Calu3 (cell line): Measurements from ENCODE around the gene ARHGAP26. TPM values are rescaled to one million over a fixed set of nuclear protein-coding genes. Genes with fewer than 3 reads are reported as not detected.
A peak's percentile ranks its signal among the peaks of the same experiment; 100 is the strongest.

Experiments used
- BruUV-seq: library from RNA; stranded (reverse); fragments of 400-500 nt; replicated peaks from 2 replicates; lab custom pipeline; 2021; lab: Mats Ljungman, UMichigan
- CTCF ChIA-PET: fragments of 300-600 bp; sonication (Branson Sonifier 250); formaldehyde crosslinking; loops from one replicate; lab custom pipeline; 2022; ENCODE audit warnings: antibody characterized with exemption; lab: Charles Lee
- DNase-seq: peaks from one replicate; pipeline ENCODE4 v3.0.0; 2022
- H3K27ac Mint-ChIP-seq: one replicate; pipeline ENCODE4 v1.8.0; 2022; ENCODE audit warnings: mixed read lengths; ENCODE audit not compliant: unreplicated experiment
- H3K27me3 Mint-ChIP-seq: one replicate; pipeline ENCODE4 v1.8.0; 2022; ENCODE audit warnings: mixed read lengths; ENCODE audit not compliant: unreplicated experiment
- H3K36me3 Mint-ChIP-seq: one replicate; pipeline ENCODE4 v1.8.0; 2022; ENCODE audit warnings: mild to moderate bottlenecking, moderate library complexity, mixed read lengths; ENCODE audit not compliant: insufficient read depth, unreplicated experiment
- H3K4me1 Mint-ChIP-seq: one replicate; pipeline ENCODE4 v1.8.0; 2022; ENCODE audit warnings: mild to moderate bottlenecking, low read depth, mixed read lengths; ENCODE audit not compliant: unreplicated experiment
- H3K4me3 Mint-ChIP-seq: one replicate; pipeline ENCODE4 v1.8.0; 2022; ENCODE audit warnings: mild to moderate bottlenecking, low read depth, moderate library complexity, mixed read lengths; ENCODE audit not compliant: unreplicated experiment
- H3K9me3 Mint-ChIP-seq: one replicate; pipeline ENCODE4 v1.8.0; 2022; ENCODE audit warnings: low read depth, mixed read lengths; ENCODE audit not compliant: unreplicated experiment
- CTCF ChIP-seq: fragments of 200-600 bp; IDR thresholded peaks from one replicate; pipeline ENCODE4 v1.8.0; 2022; ENCODE audit warnings: antibody characterized with exemption; ENCODE audit not compliant: unreplicated experiment
- intact Hi-C: fragments of 100-400 bp; cut with micrococcal nuclease; formaldehyde crosslinking; loops from one replicate; pipeline ENCODE4 v1.10.0; 2022; ENCODE audit not compliant: unreplicated experiment
- total RNA-seq: library from RNA; stranded (reverse); gene quantifications from 2 replicates; pipeline ENCODE4 v1.2.3, GENCODE V29; 2022

ARHGAP26 gene
- total RNA-seq, 1 experiment from 2014 or later: 118 TPM

- no TSS peak for BruUV-seq
- H3K4me3 Mint-ChIP-seq: no peak overlapping the region
- no peaks in the 10 kb centered on the region for H3K27me3 Mint-ChIP-seq
- TF ChIP-seq CTCF: no peak
- peaks cover 2% of the 10 kb centered on the region for H3K36me3 Mint-ChIP-seq
- H3K27ac Mint-ChIP-seq: no peak overlapping the region
- H3K4me1 Mint-ChIP-seq: peaks cover 86% of the 10 kb centered on the region
- no peak for DNase-seq
- intact Hi-C loops: no loop called here
- CTCF ChIA-PET: interaction anchor here (0.8 to 1.6 kb wide), 3 partner anchors 12 to 26 kb away, joined by 3 to 4 read pairs (median 4); no protein-coding TSS in a partner anchor
- no peaks in the 10 kb centered on the region for H3K9me3 Mint-ChIP-seq
Measured at GRCh38 chr5:142852416-142853198, 82.4 kb downstream of the ARHGAP26 start.

GRCh38 chr5:142853682-142854081, 83.5 kb downstream of the ARHGAP26 start:
- Mint-ChIP-seq H3K27ac (peak overlapping the region; percentile 15), H3K4me3 (no peak overlapping the region), H3K9me3 (no peaks in the 10 kb centered on the region), H3K36me3 (peaks cover 12% of the 10 kb centered on the region), H3K4me1 (peaks cover 86% of the 10 kb centered on the region), H3K27me3 (no peaks in the 10 kb centered on the region)
- DNase-seq: no peak
- TF ChIP-seq CTCF: no peak
- CTCF ChIA-PET: interaction anchor here (0.6 to 1.6 kb wide), 7 partner anchors 9 to 140 kb away, joined by 3 to 4 read pairs (median 4); no protein-coding TSS in a partner anchor
- no TSS peak for BruUV-seq
- intact Hi-C loops: no loop called here

- Mint-ChIP-seq H3K9me3 (no peaks in the 10 kb centered on the region), H3K4me1 (peaks cover 87% of the 10 kb centered on the region), H3K27me3 (no peaks in the 10 kb centered on the region), H3K27ac (no peak overlapping the region), H3K4me3 (no peak overlapping the region), H3K36me3 (peaks cover 18% of the 10 kb centered on the region)
- DNase-seq: no peak
- intact Hi-C loops: no loop called here
- CTCF ChIA-PET: no interaction called here
- no TSS peak for BruUV-seq
- TF ChIP-seq CTCF: no peak
Measured at GRCh38 chr5:142856269-142856782, 86.1 kb downstream of the ARHGAP26 start.

- Mint-ChIP-seq H3K4me1 (peaks cover 87% of the 10 kb centered on the region), H3K9me3 (no peaks in the 10 kb centered on the region), H3K36me3 (peaks cover 18% of the 10 kb centered on the region), H3K27ac (peak overlapping the region; percentile 85), H3K4me3 (peak overlapping the region; percentile 56), H3K27me3 (no peaks in the 10 kb centered on the region)
- no peak for TF ChIP-seq CTCF
- no TSS peak for BruUV-seq
- DNase-seq: peak; percentile 43
- intact Hi-C loops: no loop called here
- CTCF ChIA-PET: interaction anchor here (0.7 to 1.3 kb wide), 6 partner anchors 9 to 36 kb away, joined by 3 to 10 read pairs (median 4); no protein-coding TSS in a partner anchor
Measured at GRCh38 chr5:142857405-142857804, 87.2 kb downstream of the ARHGAP26 start.
